Right hindlimb (tissue), 1 donor: ENCODE data around the gene ACOX2.

Source experiments
- DNase-seq: peaks from one replicate; pipeline ENCODE4 v3.0.0-alpha.2; 2018

The ACOX2 gene

GRCh38 chr3:58471025-58471887 lies 65.7 kb downstream of the ACOX2 start:
- no peak for DNase-seq

DNA sequence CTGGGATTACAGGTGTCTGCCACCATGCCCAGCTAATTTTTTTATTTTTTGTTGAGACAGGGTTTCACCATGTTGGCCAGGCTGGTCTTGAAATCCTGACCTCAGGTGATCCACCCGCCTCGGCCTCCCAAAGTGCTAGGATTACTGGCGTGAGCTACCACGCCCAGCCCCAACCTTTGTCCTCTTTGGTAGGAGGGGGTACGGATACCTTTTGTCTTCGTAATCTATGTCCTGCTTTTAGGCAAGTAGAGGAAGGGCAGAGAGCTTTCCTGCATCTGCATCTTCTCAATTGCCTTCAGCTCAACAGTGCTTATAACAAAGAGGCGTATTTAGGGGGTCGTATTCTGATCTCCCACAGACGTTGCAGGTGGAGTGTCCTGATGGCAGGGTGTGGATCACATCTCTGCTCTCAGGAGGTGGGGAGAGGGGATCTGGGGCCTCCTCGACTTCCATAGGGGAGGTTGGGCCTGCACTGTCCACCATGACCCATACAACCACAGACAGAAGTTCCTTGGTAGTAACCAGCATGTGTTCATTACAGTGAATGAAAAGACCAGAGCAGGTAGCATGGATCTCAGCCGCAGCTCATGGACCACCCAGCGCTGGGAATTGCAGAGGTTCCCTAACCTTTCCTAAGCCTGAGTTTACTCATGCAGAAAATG lies 66.5 kb downstream of the ACOX2 start:
- no peak for DNase-seq

DNA sequence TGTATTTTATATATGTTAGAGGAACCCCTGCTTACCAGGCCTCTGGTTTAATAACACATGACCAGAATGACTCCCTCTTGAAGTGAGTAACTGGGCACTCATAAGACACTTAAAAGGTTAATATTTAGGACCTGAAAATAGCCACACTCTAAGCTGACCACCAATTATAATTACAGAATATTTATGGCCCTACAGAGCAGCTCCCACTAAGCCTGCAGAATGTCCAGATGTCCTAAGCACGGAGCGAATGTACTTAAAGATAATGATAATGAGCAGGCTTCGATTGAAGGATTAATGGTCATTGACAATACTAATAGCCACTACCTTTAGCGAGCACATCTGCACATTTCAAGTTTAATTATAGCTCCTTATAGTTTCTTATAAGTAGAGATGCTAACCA lies 67.9 kb downstream of the ACOX2 start:
- DNase-seq: no peak

DNA sequence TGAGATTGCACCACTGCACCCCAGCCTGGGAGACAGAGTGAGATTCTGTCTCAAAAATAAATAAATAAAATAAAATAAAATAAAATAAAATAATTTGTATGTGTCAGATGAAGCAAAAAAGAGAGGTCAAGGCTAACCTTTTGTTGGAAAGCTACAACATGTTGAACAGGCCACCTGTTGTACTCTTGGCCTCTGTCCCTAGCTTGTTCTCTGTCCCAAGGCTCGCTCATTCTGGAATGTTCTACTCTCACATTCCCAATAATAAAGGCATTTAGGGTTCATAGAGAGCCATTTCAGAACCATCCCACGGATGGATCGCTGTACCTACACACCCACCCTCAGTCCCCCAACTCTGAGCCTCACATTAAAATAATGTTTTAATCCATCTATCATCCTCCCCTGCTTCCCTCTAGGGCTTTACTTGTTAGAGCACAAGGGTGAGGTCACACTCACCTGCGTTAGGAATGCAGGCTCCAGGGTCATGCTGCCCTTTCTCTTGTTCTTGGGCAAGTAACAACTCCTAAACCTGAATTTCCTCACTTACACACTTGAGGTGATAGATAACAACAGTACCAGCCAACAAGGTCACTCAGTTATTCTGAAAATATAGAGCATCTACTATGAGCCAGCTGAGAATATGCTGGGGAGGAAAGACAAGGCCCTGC lies 70.0 kb downstream of the ACOX2 start:
- DNase-seq: no peak

DNA sequence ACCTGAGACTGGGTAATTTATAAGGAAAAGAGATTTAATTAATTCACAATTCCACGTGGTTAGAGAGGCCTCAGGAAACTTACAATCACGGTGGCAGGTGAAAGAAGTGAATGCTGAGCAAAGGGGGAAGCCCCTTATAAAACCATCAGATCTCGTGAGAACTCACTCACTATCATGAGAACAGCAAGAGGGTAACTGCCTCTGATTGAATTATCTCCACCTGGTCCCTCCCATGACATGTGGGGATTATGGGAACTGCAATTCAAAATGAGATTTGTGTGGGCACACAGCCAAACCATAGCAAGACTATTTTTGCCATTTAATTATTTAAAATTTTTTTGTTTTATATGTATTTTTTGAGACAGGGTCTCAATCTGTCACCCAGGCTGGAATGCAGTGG lies 72.1 kb downstream of the ACOX2 start:
- no peak for DNase-seq

GRCh38 chr3:58463942-58464271 lies 73.1 kb downstream of the ACOX2 start:
- no peak for DNase-seq

- peak; percentile 59 for DNase-seq
These were observed 73.6 kb downstream of the ACOX2 start for GRCh38 chr3:58463181-58463941.

DNA sequence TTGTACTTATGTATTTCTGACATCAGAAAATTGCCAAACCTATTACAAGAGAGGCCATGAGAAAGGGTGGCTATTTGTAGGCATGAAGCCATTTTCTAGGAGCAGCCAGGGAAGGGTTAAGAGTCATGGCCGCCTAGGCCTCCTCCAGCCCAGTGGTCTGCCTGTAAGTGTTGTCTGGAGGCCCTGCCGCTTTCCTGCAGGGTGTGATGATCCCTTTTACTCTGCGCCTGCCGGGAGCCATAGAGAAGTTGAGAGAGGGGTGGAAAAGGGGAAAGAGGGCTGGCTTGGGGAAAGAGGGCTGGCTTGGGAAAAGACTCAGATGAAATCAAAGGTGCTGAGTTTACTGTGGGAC lies 74.2 kb downstream of the ACOX2 start:
- DNase-seq: no peak

DNA sequence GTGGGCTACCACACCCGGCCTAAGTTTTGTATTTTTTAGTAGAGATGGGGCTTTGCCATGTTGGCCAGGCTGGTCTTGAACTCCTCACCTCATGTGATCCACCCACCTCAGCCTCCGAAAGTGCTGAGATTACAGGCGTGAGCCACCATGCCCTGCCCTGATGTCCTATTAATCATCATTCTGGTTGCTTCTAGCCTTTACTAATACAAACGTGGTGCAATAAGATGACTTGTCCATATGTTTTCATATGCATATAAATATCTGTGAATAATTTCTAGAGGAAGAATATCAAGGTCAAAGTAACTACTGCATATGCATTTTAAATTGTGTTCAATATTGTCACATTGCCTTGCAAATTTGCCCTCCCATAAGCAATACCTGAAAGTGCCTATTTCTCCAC lies 77.8 kb downstream of the ACOX2 start:
- DNase-seq: no peak
